HepG2 (cell line): ENCODE results near the gene DHRS1. TPM values are rescaled to one million over a fixed set of nuclear protein-coding genes. Genes with fewer than 3 reads are reported as not detected.
A peak's percentile ranks its signal among the peaks of the same experiment; 100 is the strongest.

Experiments used
- ARID3A ChIP-seq: IDR thresholded peaks from 2 replicates; pipeline ENCODE4 v1.6.1; 2012; ENCODE audit warnings: low read depth, low read length, improper control_type of control experiment
- CREB3 ChIP-seq: sonication (generic); formaldehyde crosslinking; IDR thresholded peaks from 2 replicates; pipeline ENCODE4 v1.5.0; 2020; ENCODE audit warnings: missing genetic modification reagents
- CREM ChIP-seq, 2 experiments: sonication (generic) in 1 of 2; formaldehyde crosslinking in 1 of 2; IDR thresholded peaks; 2 replicates each; pipeline versions ENCODE4 v1.4.0 to v1.6.1; 2016 to 2020; ENCODE audit warnings: antibody characterized with exemption in 1 of 2, mild to moderate bottlenecking in 1 of 2, missing genetic modification reagents in 1 of 2
- DNMT1 ChIP-seq: sonication (generic); formaldehyde crosslinking; IDR thresholded peaks from 2 replicates; pipeline ENCODE4 v1.5.1; 2020; ENCODE audit warnings: mild to moderate bottlenecking, missing genetic modification reagents
- ETV5 ChIP-seq: IDR thresholded peaks from 2 replicates; pipeline ENCODE4 v1.6.1; 2018; ENCODE audit warnings: missing biosample characterization, missing genetic modification reagents, inconsistent platforms, borderline replicate concordance
- FOXO1 ChIP-seq: sonication (generic); formaldehyde crosslinking; IDR thresholded peaks from 2 replicates; pipeline ENCODE4 v1.4.0; 2020; ENCODE audit warnings: missing genetic modification reagents
- GFI1 ChIP-seq: sonication (generic); formaldehyde crosslinking; IDR thresholded peaks from 2 replicates; pipeline ENCODE4 v1.5.0; 2020; ENCODE audit warnings: missing genetic modification reagents, mild to moderate bottlenecking, borderline replicate concordance
- HNF1A ChIP-seq, 2 experiments: sonication (generic) in 1 of 2; formaldehyde crosslinking in 1 of 2; IDR thresholded peaks; 2 replicates each; pipeline versions ENCODE4 v1.4.0 to v1.6.1; 2016 to 2020; ENCODE audit warnings: borderline replicate concordance in 1 of 2, low read depth in 1 of 2, mild to moderate bottlenecking in 1 of 2, missing genetic modification reagents in 1 of 2
- HNRNPL ChIP-seq: fragments of 200-400 bp; formaldehyde crosslinking; IDR thresholded peaks from 2 replicates; pipeline ENCODE4 v1.6.1; 2017; ENCODE audit warnings: mild to moderate bottlenecking, low read depth, low read length
- ISL2 ChIP-seq: sonication (generic); formaldehyde crosslinking; IDR thresholded peaks from 2 replicates; pipeline ENCODE4 v1.5.0; 2020; ENCODE audit warnings: missing genetic modification reagents
- JUND ChIP-seq: sonication (generic); formaldehyde crosslinking; IDR thresholded peaks from 2 replicates; pipeline ENCODE4 v1.8.0; 2022; ENCODE audit warnings: mild to moderate bottlenecking, missing genetic modification reagents
- MAZ ChIP-seq, 2 experiments: sonication (generic) in 1 of 2; formaldehyde crosslinking in 1 of 2; IDR thresholded peaks; 2 replicates each; pipeline versions ENCODE4 v1.5.0 to v1.6.1; 2012 to 2020; ENCODE audit warnings: low read depth in 2 of 2, mild to moderate bottlenecking in 2 of 2, borderline replicate concordance in 1 of 2, improper control_type of control experiment in 1 of 2, low read length in 1 of 2, missing genetic modification reagents in 1 of 2, moderate library complexity in 1 of 2
- MXD1 ChIP-seq: sonication (generic); formaldehyde crosslinking; IDR thresholded peaks from 2 replicates; pipeline ENCODE4 v1.4.0; 2020; ENCODE audit warnings: mild to moderate bottlenecking, missing genetic modification reagents
- MYNN ChIP-seq: sonication (generic); formaldehyde crosslinking; IDR thresholded peaks from 2 replicates; pipeline ENCODE4 v1.4.0; 2020; ENCODE audit warnings: mild to moderate bottlenecking, low read depth, missing genetic modification reagents
- NFIC ChIP-seq: IDR thresholded peaks from 2 replicates; pipeline ENCODE4 v1.6.1; 2012; ENCODE audit warnings: mild to moderate bottlenecking, low read length, inconsistent platforms
- STAT5B ChIP-seq: sonication (generic); formaldehyde crosslinking; IDR thresholded peaks from 2 replicates; pipeline ENCODE4 v1.4.0; 2020; ENCODE audit warnings: missing genetic modification reagents
- TAF15 ChIP-seq: fragments of 200-400 bp; formaldehyde crosslinking; IDR thresholded peaks from one replicate; pipeline ENCODE4 v1.6.1; 2018; ENCODE audit warnings: mild to moderate bottlenecking, low read depth, low read length; ENCODE audit not compliant: poor library complexity, severe bottlenecking
- ZFP36L1 ChIP-seq: sonication (generic); formaldehyde crosslinking; IDR thresholded peaks from 2 replicates; pipeline ENCODE4 v1.8.0; 2022; ENCODE audit warnings: mild to moderate bottlenecking, missing genetic modification reagents, moderate library complexity
- ZNF547 ChIP-seq: sonication (generic); formaldehyde crosslinking; IDR thresholded peaks from 2 replicates; pipeline ENCODE4 v1.5.1; 2020; ENCODE audit warnings: mild to moderate bottlenecking, missing genetic modification reagents
- ZNF598 ChIP-seq: sonication (generic); formaldehyde crosslinking; IDR thresholded peaks from 2 replicates; pipeline ENCODE4 v1.5.1; 2020; ENCODE audit warnings: mild to moderate bottlenecking, missing genetic modification reagents, borderline replicate concordance
- ZNF816 ChIP-seq: sonication (generic); formaldehyde crosslinking; IDR thresholded peaks from 2 replicates; pipeline ENCODE4 v1.8.0; 2022; ENCODE audit warnings: missing genetic modification reagents, mild to moderate bottlenecking, borderline replicate concordance
- polyA plus RNA-seq, 8 experiments: library from polyadenylated mRNA; depleted of rRNA in 3 of 8; stranded (reverse) in 7 of 8; unstranded in 1 of 8; fragments of >200 nt; fragmentation: Illumina TruSeq in 4 of 8; extraction: Trizol in 4 of 8; gene quantifications; 2 replicates each; pipeline versions ENCODE4 v1.2.1 to v1.2.3, GENCODE V29; 2011 to 2016; ENCODE audit warnings: low read depth in 4 of 8, missing spikeins in 1 of 8, mixed read lengths in 1 of 8; ENCODE audit not compliant: insufficient read depth in 1 of 8
- total RNA-seq, 5 experiments: library from RNA; depleted of rRNA; stranded (reverse); fragments of >200 nt; fragmentation: Illumina TruSeq; extraction: Trizol; gene quantifications; 2 replicates each; pipeline ENCODE4 v1.2.3, GENCODE V29; 2016; ENCODE audit warnings: low read depth in 1 of 5

Gene DHRS1
- total and polyA plus RNA-seq, 2 of the 13 experiments (the other 11 are each of a cell fraction or from before 2014, with no cell fraction given), result 49.8 to 60.8 TPM

GRCh38 chr14:24252289-24253124 lies 47.1 kb downstream of the DHRS1 start (continued):
- TF ChIP-seq ZNF816 (CRISPR knock-in tag), result no peak
- 0 out of 2 replicates have a peak, but pooled peaks have one; percentile 13 for TF ChIP-seq ZNF547 (CRISPR knock-in tag)
- TF ChIP-seq JUND, result no peak
- TF ChIP-seq CREM (IDR thresholded peaks at IDR 0.05), result no peak; the same call in 1 of the 2 replicates
- TF ChIP-seq CREM (CRISPR knock-in tag; IDR thresholded peaks at IDR 0.05), result no peak
- no peak for TF ChIP-seq ISL2 (CRISPR knock-in tag)
- peak; percentile 93 for TF ChIP-seq DNMT1 (CRISPR knock-in tag)
- peak; percentile 73 for TF ChIP-seq MAZ (IDR thresholded peaks at IDR 0.05; ENCODE audit: borderline replicate concordance, low read depth, low read length)
- no peak for TF ChIP-seq MAZ (CRISPR knock-in tag; IDR thresholded peaks at IDR 0.05; ENCODE audit: low read depth)
- TF ChIP-seq CREB3 (CRISPR knock-in tag), result no peak
- TF ChIP-seq HNF1A (IDR thresholded peaks at IDR 0.05; ENCODE audit: low read depth), result no peak
- TF ChIP-seq HNF1A (CRISPR knock-in tag; IDR thresholded peaks at IDR 0.05; ENCODE audit: borderline replicate concordance), result no peak
- TF ChIP-seq TAF15, result no peak
- TF ChIP-seq ZFP36L1 (CRISPR knock-in tag), result no peak; the same call in 1 of the 2 replicates
- no peak for TF ChIP-seq HNRNPL
- no peak for TF ChIP-seq GFI1 (CRISPR knock-in tag)
- TF ChIP-seq FOXO1 (CRISPR knock-in tag), result peak; percentile 61; the same call in 1 of the 2 replicates
- no peak for TF ChIP-seq NFIC
- TF ChIP-seq ARID3A, result peak; percentile 55; the same call in 1 of the 2 replicates
- peak; percentile 61 for TF ChIP-seq ETV5 (CRISPR knock-in tag)
- TF ChIP-seq MXD1 (CRISPR knock-in tag), result no peak
- TF ChIP-seq MYNN (CRISPR knock-in tag), result peak; percentile 49; the same call in 1 of the 2 replicates
- no peak for TF ChIP-seq STAT5B (CRISPR knock-in tag)
- peak; percentile 70; the same call in 1 of the 2 replicates for TF ChIP-seq ZNF598 (CRISPR knock-in tag)
